K562 (cell line): Measurements from ENCODE around the gene SLC25A21. TPM values are rescaled to one million over a fixed set of nuclear protein-coding genes. Genes with fewer than 3 reads are reported as not detected.

Experiments used
- ATAC-seq: fragments of 200-7000 bp; cut with Tn5 transposase; 3 replicates; pipeline ENCODE4 v1.9.1; 2020; ENCODE audit warnings: moderate library complexity
- BruUV-seq: library from RNA; stranded (reverse); fragments of 400-500 nt; replicated peaks from 2 replicates; lab custom pipeline; 2021; lab: Mats Ljungman, UMichigan
- CTCF ChIA-PET: fragments of 300-600 bp; formaldehyde crosslinking; extraction: SDS; loops from one replicate; lab custom pipeline; 2021; ENCODE audit warnings: low intra/inter-chr PET ratio; lab: Yijun Ruan, JAX
- POLR2A ChIA-PET: fragments of 300-600, 350-650 bp; sonication (Branson Sonifier 250); formaldehyde crosslinking; extraction: SDS; loops from one replicate; lab custom pipeline; 2021; ENCODE audit warnings: antibody characterized with exemption, inconsistent platforms; lab: Yijun Ruan, JAX
- DNase-seq, 4 experiments: peaks; one replicate each; pipeline versions ENCODE4 v3.0.0 to v3.0.0-alpha.2; 2011 to 2018; ENCODE audit warnings: low spot score in 3 of 4, mixed read lengths in 3 of 4; ENCODE audit errors: extremely low read depth in 1 of 4
- FAIRE-seq: peaks from 2 replicates; lab custom pipeline; 2011; peaks lifted over from hg19 to GRCh38; lab: Jason Lieb, UNC
- H2AFZ ChIP-seq: 2 replicates; pipeline ENCODE4 v1.6.0; 2011; ENCODE audit warnings: low read depth, low read length, control low read depth, inconsistent platforms
- H3K27ac ChIP-seq: fragments of 200-600 bp; 3 replicates; pipeline ENCODE4 v1.8.0; 2011; ENCODE audit warnings: low read depth, mild to moderate bottlenecking, control low read depth, inconsistent platforms, low read length, moderate library complexity, mixed read lengths; ENCODE audit errors: extremely low read depth
- H3K27me3 ChIP-seq, 2 experiments: fragments of 300-600 bp in 1 of 2; 2 replicates in 1 of 2; 3 replicates in 1 of 2; pipeline versions ENCODE4 v1.6.0 to v1.8.0; 2011; ENCODE audit warnings: inconsistent platforms in 2 of 2, low read length in 2 of 2, mild to moderate bottlenecking in 1 of 2, mixed read lengths in 1 of 2, moderate library complexity in 1 of 2; ENCODE audit not compliant: control insufficient read depth in 2 of 2, insufficient read depth in 2 of 2
- H3K36me3 ChIP-seq: fragments of 300-600 bp; 3 replicates; pipeline ENCODE4 v1.8.0; 2011; ENCODE audit warnings: mild to moderate bottlenecking, low read length, inconsistent platforms; ENCODE audit not compliant: control insufficient read depth, insufficient read depth
- H3K4me1 ChIP-seq, 2 experiments: fragments of 200-600 bp in 1 of 2; replicated peaks in 1 of 2; 2 replicates in 1 of 2; 3 replicates in 1 of 2; pipeline versions ENCODE4 v1.5.1 to v1.8.0; 2011; ENCODE audit warnings: inconsistent platforms in 2 of 2, low read length in 2 of 2, mild to moderate bottlenecking in 1 of 2, mixed read lengths in 1 of 2, moderate library complexity in 1 of 2; ENCODE audit not compliant: control insufficient read depth in 2 of 2, insufficient read depth in 2 of 2
- H3K4me2 ChIP-seq: 2 replicates; pipeline ENCODE4 v1.6.1; 2011; ENCODE audit warnings: low read length, control low read depth, inconsistent platforms, mixed read lengths; ENCODE audit not compliant: insufficient read depth
- H3K4me3 ChIP-seq: fragments of 200-600 bp; sonication (generic), shearing (Covaris generic); 2 replicates; pipeline ENCODE4 v1.5.1; 2016; ENCODE audit warnings: control low read depth, inconsistent platforms
- H3K79me2 ChIP-seq: fragments of 200-600 bp; 3 replicates; pipeline ENCODE4 v1.8.0; 2011; ENCODE audit warnings: low read length, inconsistent platforms; ENCODE audit not compliant: control insufficient read depth, insufficient read depth
- H3K9ac ChIP-seq, 2 experiments: 2 replicates each; pipeline versions ENCODE4 v1.6.0 to v1.6.1; 2011; ENCODE audit warnings: low read depth in 2 of 2, low read length in 2 of 2, control low read depth in 1 of 2, inconsistent platforms in 1 of 2, mild to moderate bottlenecking in 1 of 2, mixed read lengths in 1 of 2; ENCODE audit not compliant: insufficient read depth in 1 of 2
- H3K9me1 ChIP-seq: one replicate; pipeline ENCODE4 v1.6.0; 2011; ENCODE audit warnings: inconsistent platforms, mild to moderate bottlenecking, low read length, moderate library complexity; ENCODE audit not compliant: control insufficient read depth, insufficient read depth
- H3K9me3 ChIP-seq: replicated peaks from 2 replicates; pipeline ENCODE4 v1.5.1; 2011; ENCODE audit warnings: low read depth, low read length, inconsistent platforms; ENCODE audit not compliant: control insufficient read depth, insufficient read depth
- H4K20me1 ChIP-seq: replicated peaks from 2 replicates; pipeline ENCODE4 v1.6.1; 2011; ENCODE audit warnings: low read length, inconsistent platforms, mixed read lengths; ENCODE audit not compliant: control insufficient read depth, insufficient read depth
- BRCA1 ChIP-seq, 2 experiments: fragments of 450-650 bp in 1 of 2; sonication (generic) in 1 of 2; formaldehyde crosslinking in 1 of 2; IDR thresholded peaks; 2 replicates each; pipeline versions ENCODE4 v1.5.0 to v1.6.1; 2017 to 2020; ENCODE audit warnings: mild to moderate bottlenecking in 1 of 2, missing genetic modification reagents in 1 of 2
- CHAMP1 ChIP-seq: fragments of 450-650 bp; IDR thresholded peaks from 2 replicates; pipeline ENCODE4 v1.6.1; 2016; ENCODE audit warnings: mild to moderate bottlenecking
- CHCHD3 ChIP-seq: fragments of 250-450 bp; sonication (Bioruptor Pico); IDR thresholded peaks from 2 replicates; pipeline ENCODE4 v2.1.2; 2022; ENCODE audit warnings: mild to moderate bottlenecking
- DNMT1 ChIP-seq: fragments of 450-650 bp; IDR thresholded peaks from 2 replicates; pipeline ENCODE4 v1.6.1; 2016; ENCODE audit warnings: antibody characterized with exemption, mild to moderate bottlenecking
- E4F1 ChIP-seq: fragments of 250-450 bp; sonication (Bioruptor Pico); IDR thresholded peaks from 2 replicates; pipeline ENCODE4 v1.5.0; 2021; ENCODE audit warnings: mild to moderate bottlenecking, borderline replicate concordance
- EP400 ChIP-seq: fragments of 450-650 bp; IDR thresholded peaks from 2 replicates; pipeline ENCODE4 v1.6.1; 2017; ENCODE audit warnings: antibody characterized with exemption, mild to moderate bottlenecking, moderate library complexity
- ETV1 ChIP-seq: fragments of 450-650 bp; conservative IDR thresholded peaks from 2 replicates; pipeline ENCODE4 v1.6.1; 2016; ENCODE audit warnings: missing genetic modification characterization, control low read depth, low read depth, missing compliant biosample characterization
- IFI16 ChIP-seq: fragments of 250-450 bp; sonication (Bioruptor Pico); IDR thresholded peaks from 2 replicates; pipeline ENCODE4 v2.1.2; 2022; ENCODE audit warnings: mild to moderate bottlenecking, inconsistent platforms
- NFE2 ChIP-seq: IDR thresholded peaks from 2 replicates; pipeline ENCODE4 v1.6.1; 2014; ENCODE audit warnings: antibody characterized with exemption, low read depth
- PHB2 ChIP-seq: fragments of 450-650 bp; IDR thresholded peaks from 2 replicates; pipeline ENCODE4 v1.6.1; 2017; ENCODE audit warnings: low read depth
- SMARCB1 ChIP-seq: IDR thresholded peaks from 2 replicates; pipeline ENCODE4 v1.6.1; 2011; ENCODE audit warnings: improper control_type of control experiment, low read depth; ENCODE audit not compliant: insufficient read length
- TCFL5 ChIP-seq: fragments of 250-450 bp; sonication (Bioruptor Pico); conservative IDR thresholded peaks from 2 replicates; pipeline ENCODE4 v1.6.1; 2021; ENCODE audit warnings: mild to moderate bottlenecking, moderate library complexity, matching md5 sums
- ZNF57 ChIP-seq: fragments of 450-650 bp; formaldehyde crosslinking; IDR thresholded peaks from 2 replicates; pipeline ENCODE4 v1.4.0; 2020; ENCODE audit warnings: mild to moderate bottlenecking, moderate library complexity
- WGBS: fragments of 100-300 bp; shearing (Covaris generic); methylation state at CpG from one replicate; pipeline ENCODE4 v1.1.6; 2016; ENCODE audit warnings: low coverage, mixed read lengths; ENCODE audit not compliant: insufficient coverage; ENCODE audit errors: missing lambda C conversion rate; 5-methylcytosine and 5-hydroxymethylcytosine counted together
- in situ Hi-C: fragments of 300-500 bp; cut with MboI; formaldehyde crosslinking; loops from 4 replicates; pipeline ENCODE4 v1.15.0; 2018; ENCODE audit warnings: inconsistent platforms, mixed read lengths
- intact Hi-C: fragments of 100-400 bp; cut with micrococcal nuclease; formaldehyde crosslinking; loops from 2 replicates; pipeline ENCODE4 v1.14.2; 2022
- polyA plus RNA-seq, 8 experiments: library from polyadenylated mRNA; depleted of rRNA in 4 of 8; stranded (reverse) in 5 of 8; unstranded in 3 of 8; fragments of >200 nt; fragmentation: Nextera tagmentation in 2 of 8; fragmentation: Illumina TruSeq in 1 of 8; extraction: Ambion mirVana in 2 of 8; extraction: Trizol in 1 of 8; gene quantifications; 2 replicates each; pipeline versions ENCODE4 v1.2.1 to v1.2.3, GENCODE V29; 2011 to 2014; ENCODE audit warnings: inconsistent platforms in 1 of 8, missing spikeins in 1 of 8
- total RNA-seq, 7 experiments: library from RNA; depleted of rRNA in 6 of 7; stranded (reverse); fragments of >200 nt in 6 of 7; fragmentation: Illumina TruSeq in 2 of 7; extraction: Trizol in 2 of 7; gene quantifications; 2 replicates each; pipeline versions ENCODE4 v1.2.1 to v1.2.3, GENCODE V29; 2011 to 2021; ENCODE audit warnings: low replicate concordance in 1 of 7
- TF ChIP-seq, protein P1 (sequence below): fragments of 450-650 bp; formaldehyde crosslinking; IDR thresholded peaks from 2 replicates; pipeline ENCODE4 v1.4.0; 2020; ENCODE audit warnings: mild to moderate bottlenecking, moderate library complexity
- TF ChIP-seq, protein P2 (sequence below): IDR thresholded peaks from 2 replicates; pipeline ENCODE4 v1.6.1; 2016; ENCODE audit warnings: missing genetic modification characterization, missing compliant biosample characterization

Gene SLC25A21
- total and polyA plus RNA-seq, 9 of the 15 experiments (the other 6 are each of a cell fraction or from before 2014, with no cell fraction given), result 15.2 to 46.7 (median 28.7) TPM

DNA sequence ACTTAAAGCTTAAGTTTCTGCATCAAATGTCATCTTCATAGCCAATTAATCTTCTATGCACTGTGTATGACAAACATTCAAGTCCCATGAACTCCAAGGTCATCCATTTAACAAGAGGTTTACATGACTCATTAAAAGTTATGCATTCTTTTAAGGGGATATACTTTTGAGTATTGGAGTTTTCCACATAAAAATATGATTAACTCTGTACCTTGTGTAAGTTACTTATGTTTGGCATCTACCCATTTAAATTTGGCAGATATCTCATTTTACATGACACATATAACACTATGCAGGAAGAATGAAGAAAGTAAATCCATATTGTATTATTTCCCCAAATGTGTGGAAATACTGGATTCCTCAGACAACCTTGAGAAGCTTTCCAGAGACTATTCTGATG is 270.5 kb downstream of the SLC25A21 start (continued):
- no peak for TF ChIP-seq E4F1 (CRISPR knock-in tag)
- TF ChIP-seq ZNF57 (CRISPR knock-in tag), result no peak

- intact Hi-C loops, result no loop called here
- Histone ChIP-seq H3K9me1 (no peaks in the 10 kb centered on the region), H3K9me3 (no peaks in the 10 kb centered on the region), H3K36me3 (no peaks in the 10 kb centered on the region), H3K4me3 (no peak overlapping the region), H2AFZ (no peak overlapping the region), H3K27me3 (no peaks in the 10 kb centered on the region), H3K4me2 (no peak overlapping the region), H3K4me1 (no peaks in the 10 kb centered on the region), H3K79me2 (no peaks in the 10 kb centered on the region), H3K9ac (no peak overlapping the region), H3K27ac (no peak overlapping the region), H4K20me1 (no peaks in the 10 kb centered on the region)
- ChIA-PET POLR2A (no interaction called here), CTCF (no interaction called here)
- ATAC-seq (no peak), DNase-seq (no peak), FAIRE-seq (no peak)
- BruUV-seq, result no TSS peak
- in situ Hi-C loops, result no loop called here
- WGBS, result 60% methylated on average over 2 of the region's 2 CpGs
- no peak for TF ChIP-seq EP400
- no peak for TF ChIP-seq CHAMP1
- no peak for TF ChIP-seq PHB2
- no peak for TF ChIP-seq TCFL5 (CRISPR knock-in tag)
- no peak for TF ChIP-seq IFI16 (CRISPR knock-in tag)
- TF ChIP-seq SMARCB1, result no peak
- TF ChIP-seq, protein P1, sequence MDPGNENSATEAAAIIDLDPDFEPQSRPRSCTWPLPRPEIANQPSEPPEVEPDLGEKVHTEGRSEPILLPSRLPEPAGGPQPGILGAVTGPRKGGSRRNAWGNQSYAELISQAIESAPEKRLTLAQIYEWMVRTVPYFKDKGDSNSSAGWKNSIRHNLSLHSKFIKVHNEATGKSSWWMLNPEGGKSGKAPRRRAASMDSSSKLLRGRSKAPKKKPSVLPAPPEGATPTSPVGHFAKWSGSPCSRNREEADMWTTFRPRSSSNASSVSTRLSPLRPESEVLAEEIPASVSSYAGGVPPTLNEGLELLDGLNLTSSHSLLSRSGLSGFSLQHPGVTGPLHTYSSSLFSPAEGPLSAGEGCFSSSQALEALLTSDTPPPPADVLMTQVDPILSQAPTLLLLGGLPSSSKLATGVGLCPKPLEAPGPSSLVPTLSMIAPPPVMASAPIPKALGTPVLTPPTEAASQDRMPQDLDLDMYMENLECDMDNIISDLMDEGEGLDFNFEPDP, result no peak
- TF ChIP-seq ETV1 (tag), result no peak
- TF ChIP-seq CHCHD3, result no peak
- TF ChIP-seq BRCA1 (IDR thresholded peaks at IDR 0.05), result no peak
- TF ChIP-seq BRCA1 (CRISPR knock-in tag; IDR thresholded peaks at IDR 0.05), result no peak
- TF ChIP-seq NFE2, result no peak
- TF ChIP-seq, protein P2, sequence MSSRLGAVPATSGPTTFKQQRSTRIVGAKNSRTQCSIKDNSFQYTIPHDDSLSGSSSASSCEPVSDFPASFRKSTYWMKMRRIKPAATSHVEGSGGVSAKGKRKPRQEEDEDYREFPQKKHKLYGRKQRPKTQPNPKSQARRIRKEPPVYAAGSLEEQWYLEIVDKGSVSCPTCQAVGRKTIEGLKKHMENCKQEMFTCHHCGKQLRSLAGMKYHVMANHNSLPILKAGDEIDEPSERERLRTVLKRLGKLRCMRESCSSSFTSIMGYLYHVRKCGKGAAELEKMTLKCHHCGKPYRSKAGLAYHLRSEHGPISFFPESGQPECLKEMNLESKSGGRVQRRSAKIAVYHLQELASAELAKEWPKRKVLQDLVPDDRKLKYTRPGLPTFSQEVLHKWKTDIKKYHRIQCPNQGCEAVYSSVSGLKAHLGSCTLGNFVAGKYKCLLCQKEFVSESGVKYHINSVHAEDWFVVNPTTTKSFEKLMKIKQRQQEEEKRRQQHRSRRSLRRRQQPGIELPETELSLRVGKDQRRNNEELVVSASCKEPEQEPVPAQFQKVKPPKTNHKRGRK (tag), result no peak
- no peak for TF ChIP-seq DNMT1
Observed at GRCh38 chr14:36900846-36901245, 271.6 kb downstream of the SLC25A21 start.
